Measurements from ENCODE around the gene RAPGEF4. TPM values are rescaled to one million over a fixed set of nuclear protein-coding genes. Genes with fewer than 3 reads are reported as not detected.
A peak's percentile ranks its signal among the peaks of the same experiment; 100 is the strongest.

RAPGEF4 gene
- polyA plus RNA-seq, 1 experiment = 0.60 TPM

DNA sequence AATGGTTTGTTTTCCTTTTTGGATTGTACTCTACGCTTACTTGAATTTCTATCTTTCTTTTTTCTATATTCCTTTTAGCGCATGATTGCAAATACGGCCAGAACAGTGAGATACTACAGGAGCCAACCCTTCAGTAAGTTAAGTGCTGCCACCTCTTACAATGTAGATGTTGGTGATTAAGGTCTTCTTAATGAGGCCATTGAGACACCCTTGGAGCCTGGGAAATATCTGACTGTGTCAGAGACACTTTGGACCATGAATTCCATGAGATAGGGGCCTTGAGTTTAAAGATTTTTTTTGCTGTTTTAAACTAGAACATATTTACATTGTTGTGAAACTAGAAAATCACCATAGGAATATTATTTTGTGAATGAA lies 312.9 kb downstream of the RAPGEF4 start:
- no peak for TF ChIP-seq CTCF (IDR thresholded peaks at IDR 0.05; ENCODE audit: insufficient read depth, low read depth, low read length)
- ChIA-PET POLR2A (no interaction called here), CTCF (interaction anchor here (0.9 to 3.1 kb wide), 2 partner anchors 20 to 27 kb away, joined by 3 to 16 read pairs; no protein-coding TSS in a partner anchor)
- DNase-seq (ENCODE audit: low read depth) = no peak
- Histone ChIP-seq H3K27me3 (ENCODE audit: control insufficient read depth, insufficient read depth, low read length) (no peaks in the 10 kb centered on the region), H3K4me3 (ENCODE audit: low read depth, low read length) (no peak overlapping the region), H3K36me3 (ENCODE audit: control insufficient read depth, insufficient read depth, low read length) (no peaks in the 10 kb centered on the region)

GRCh38 chr2:173048897-173049661 lies 313.4 kb downstream of the RAPGEF4 start:
- Histone ChIP-seq H3K4me3 (ENCODE audit: low read depth, low read length) (no peak overlapping the region), H3K27me3 (ENCODE audit: control insufficient read depth, insufficient read depth, low read length) (no peaks in the 10 kb centered on the region), H3K36me3 (ENCODE audit: control insufficient read depth, insufficient read depth, low read length) (no peaks in the 10 kb centered on the region)
- DNase-seq (ENCODE audit: low read depth) = peak; percentile 95
- ChIA-PET CTCF (interaction anchor here (0.6 to 3.1 kb wide), 5 partner anchors 8 to 210 kb away, joined by 3 to 16 read pairs (median 3); no protein-coding TSS in a partner anchor), POLR2A (interaction anchor here (0.9 kb wide), 1 partner anchor 30 kb away, joined by 4 read pairs; no protein-coding TSS in a partner anchor)
- no peak for TF ChIP-seq CTCF (IDR thresholded peaks at IDR 0.05; ENCODE audit: insufficient read depth, low read depth, low read length)

GRCh38 chr2:173049831-173050230 lies 314.2 kb downstream of the RAPGEF4 start:
- Histone ChIP-seq H3K4me3 (ENCODE audit: low read depth, low read length) (no peak overlapping the region), H3K36me3 (ENCODE audit: control insufficient read depth, insufficient read depth, low read length) (no peaks in the 10 kb centered on the region), H3K27me3 (ENCODE audit: control insufficient read depth, insufficient read depth, low read length) (no peaks in the 10 kb centered on the region)
- no peak for DNase-seq (ENCODE audit: low read depth)
- TF ChIP-seq CTCF (IDR thresholded peaks at IDR 0.05; ENCODE audit: insufficient read depth, low read depth, low read length) = no peak
- ChIA-PET CTCF (interaction anchor here (1.4 kb wide), 1 partner anchor 161 kb away, joined by 3 read pairs; no protein-coding TSS in a partner anchor), POLR2A (interaction anchor here (0.9 kb wide), 1 partner anchor 29 kb away, joined by 4 read pairs; no protein-coding TSS in a partner anchor)

- DNase-seq (ENCODE audit: low read depth) = no peak
- TF ChIP-seq CTCF (IDR thresholded peaks at IDR 0.05; ENCODE audit: insufficient read depth, low read depth, low read length) = no peak
- Histone ChIP-seq H3K4me3 (ENCODE audit: low read depth, low read length) (no peak overlapping the region), H3K27me3 (ENCODE audit: control insufficient read depth, insufficient read depth, low read length) (no peaks in the 10 kb centered on the region), H3K36me3 (ENCODE audit: control insufficient read depth, insufficient read depth, low read length) (no peaks in the 10 kb centered on the region)
- POLR2A ChIA-PET = no interaction called here
- CTCF ChIA-PET = no interaction called here
Measured at GRCh38 chr2:173050684-173051083, 315.0 kb downstream of the RAPGEF4 start.

GRCh38 chr2:173051463-173052215 lies 316.0 kb downstream of the RAPGEF4 start:
- CTCF ChIA-PET = no interaction called here
- no peak overlapping the region for H3K4me3 ChIP-seq (ENCODE audit: low read depth, low read length)
- TF ChIP-seq CTCF (IDR thresholded peaks at IDR 0.05; ENCODE audit: insufficient read depth, low read depth, low read length) = no peak

More at GRCh38 chr2:173051463-173052215, 316.0 kb downstream of the RAPGEF4 start:
- POLR2A ChIA-PET = no interaction called here
- Histone ChIP-seq H3K27me3 (ENCODE audit: control insufficient read depth, insufficient read depth, low read length) (no peaks in the 10 kb centered on the region), H3K36me3 (ENCODE audit: control insufficient read depth, insufficient read depth, low read length) (no peaks in the 10 kb centered on the region)
- DNase-seq (ENCODE audit: low read depth) = no peak
